ENCODE measurements around the gene MSH6. TPM values are rescaled to one million over a fixed set of nuclear protein-coding genes. Genes with fewer than 3 reads are reported as not detected.

The MSH6 gene
- total and polyA plus RNA-seq, 2 experiments from 2014 or later = 109 to 311 TPM

DNA sequence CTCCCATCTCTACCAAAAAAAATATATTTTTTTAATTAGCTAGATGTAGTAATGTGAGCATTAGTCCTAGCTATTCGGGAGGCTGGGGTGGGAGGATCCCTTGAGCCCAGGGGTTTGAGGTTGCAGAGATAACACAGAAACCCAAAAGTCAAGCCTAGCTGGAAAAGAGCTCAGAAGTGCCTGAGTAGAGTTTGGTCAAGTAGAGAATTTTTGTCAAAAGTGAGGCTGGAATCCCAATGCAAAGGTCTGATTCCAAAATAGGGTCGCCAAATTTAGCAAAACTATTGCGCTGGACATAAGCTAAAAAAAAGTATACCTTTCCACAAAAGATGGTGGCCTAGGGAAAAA is 15.5 kb upstream of the MSH6 start:
- H3K4me3 ChIP-seq = no peak overlapping the region

GRCh38 chr2:47767880-47768609 is 14.9 kb upstream of the MSH6 start:
- Mint-ChIP-seq H3K4me3 (no peak overlapping the region), H3K4me1 (peaks cover 11% of the 10 kb centered on the region), H3K27me3 (ENCODE audit: insufficient read depth, low read depth, poor library complexity) (peaks cover 8% of the 10 kb centered on the region), H3K27ac (no peak overlapping the region; the same call in 1 of the 2 replicates), H3K9me3 (peaks cover 6% of the 10 kb centered on the region; the same call in 1 of the 3 replicates), H3K36me3 (ENCODE audit: low read depth) (peaks cover 4% of the 10 kb centered on the region; the same call in 1 of the 3 replicates)
- Histone ChIP-seq H3K27me3 (ENCODE audit: insufficient read depth) (no peaks in the 10 kb centered on the region), H2AFZ (peak overlapping the region; percentile 95), H3K27ac (ENCODE audit: low read depth) (no peak overlapping the region), H4K20me1 (replicated peaks; ENCODE audit: insufficient read depth) (no peaks in the 10 kb centered on the region), H3K4me2 (no peak overlapping the region), H3K36me3 (ENCODE audit: insufficient read depth) (no peaks in the 10 kb centered on the region), H3K4me1 (ENCODE audit: insufficient read depth) (peaks cover 4% of the 10 kb centered on the region; the same call in 1 of the 2 replicates), H3K9me2 (ENCODE audit: insufficient read depth) (no peaks in the 10 kb centered on the region), H3K4me3 (no peak overlapping the region), H3F3A (replicated peaks; ENCODE audit: low read depth) (no peaks in the 10 kb centered on the region), H3K79me2 (replicated peaks; ENCODE audit: insufficient read depth) (no peaks in the 10 kb centered on the region)
- TF ChIP-seq CREB1 (CRISPR knock-in tag; IDR thresholded peaks at IDR 0.05; ENCODE audit: low read depth) = no peak
- TF ChIP-seq, protein P1, sequence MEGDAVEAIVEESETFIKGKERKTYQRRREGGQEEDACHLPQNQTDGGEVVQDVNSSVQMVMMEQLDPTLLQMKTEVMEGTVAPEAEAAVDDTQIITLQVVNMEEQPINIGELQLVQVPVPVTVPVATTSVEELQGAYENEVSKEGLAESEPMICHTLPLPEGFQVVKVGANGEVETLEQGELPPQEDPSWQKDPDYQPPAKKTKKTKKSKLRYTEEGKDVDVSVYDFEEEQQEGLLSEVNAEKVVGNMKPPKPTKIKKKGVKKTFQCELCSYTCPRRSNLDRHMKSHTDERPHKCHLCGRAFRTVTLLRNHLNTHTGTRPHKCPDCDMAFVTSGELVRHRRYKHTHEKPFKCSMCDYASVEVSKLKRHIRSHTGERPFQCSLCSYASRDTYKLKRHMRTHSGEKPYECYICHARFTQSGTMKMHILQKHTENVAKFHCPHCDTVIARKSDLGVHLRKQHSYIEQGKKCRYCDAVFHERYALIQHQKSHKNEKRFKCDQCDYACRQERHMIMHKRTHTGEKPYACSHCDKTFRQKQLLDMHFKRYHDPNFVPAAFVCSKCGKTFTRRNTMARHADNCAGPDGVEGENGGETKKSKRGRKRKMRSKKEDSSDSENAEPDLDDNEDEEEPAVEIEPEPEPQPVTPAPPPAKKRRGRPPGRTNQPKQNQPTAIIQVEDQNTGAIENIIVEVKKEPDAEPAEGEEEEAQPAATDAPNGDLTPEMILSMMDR (conservative IDR thresholded peaks at IDR 0.05; ENCODE audit: low read depth in 2 of 2) = peak; percentile 89 to 98
- TF ChIP-seq ZNF114 (CRISPR knock-in tag; IDR thresholded peaks at IDR 0.05) = no peak
- DNase-seq (ENCODE audit: low spot score) (peak; percentile 82), ATAC-seq (peak; percentile 96)

More for the DNA sequence above, 15.5 kb upstream of the MSH6 start:
- H3K9me2 ChIP-seq (ENCODE audit: insufficient read depth) = no peaks in the 10 kb centered on the region
- ATAC-seq = no peak
- no peak overlapping the region for H3K27ac Mint-ChIP-seq
- no peak overlapping the region for H3K4me3 Mint-ChIP-seq
- H3K36me3 ChIP-seq (ENCODE audit: insufficient read depth) = no peaks in the 10 kb centered on the region
- H3K27ac ChIP-seq (ENCODE audit: low read depth) = no peak overlapping the region
- no peaks in the 10 kb centered on the region for H3F3A ChIP-seq (replicated peaks; ENCODE audit: low read depth)
- H3K79me2 ChIP-seq (replicated peaks; ENCODE audit: insufficient read depth) = no peaks in the 10 kb centered on the region
- H3K27me3 Mint-ChIP-seq (ENCODE audit: insufficient read depth, low read depth, poor library complexity) = peaks cover 8% of the 10 kb centered on the region
- H3K36me3 Mint-ChIP-seq (ENCODE audit: low read depth) = peaks cover 4% of the 10 kb centered on the region; the same call in 1 of the 3 replicates
- H3K4me2 ChIP-seq = no peak overlapping the region
- H3K4me1 Mint-ChIP-seq = peaks cover 8% of the 10 kb centered on the region
- no peak for TF ChIP-seq ZNF331 (CRISPR knock-in tag; IDR thresholded peaks at IDR 0.05; ENCODE audit: low read depth)
- no peaks in the 10 kb centered on the region for H3K27me3 ChIP-seq (ENCODE audit: insufficient read depth)
- no peak for DNase-seq (ENCODE audit: low spot score)
- peaks cover 4% of the 10 kb centered on the region; the same call in 1 of the 2 replicates for H3K4me1 ChIP-seq (ENCODE audit: insufficient read depth)
- H3K9me3 Mint-ChIP-seq = peaks cover 6% of the 10 kb centered on the region; the same call in 1 of the 3 replicates
- H2AFZ ChIP-seq = no peak overlapping the region
- no peaks in the 10 kb centered on the region for H4K20me1 ChIP-seq (replicated peaks; ENCODE audit: insufficient read depth)

DNA sequence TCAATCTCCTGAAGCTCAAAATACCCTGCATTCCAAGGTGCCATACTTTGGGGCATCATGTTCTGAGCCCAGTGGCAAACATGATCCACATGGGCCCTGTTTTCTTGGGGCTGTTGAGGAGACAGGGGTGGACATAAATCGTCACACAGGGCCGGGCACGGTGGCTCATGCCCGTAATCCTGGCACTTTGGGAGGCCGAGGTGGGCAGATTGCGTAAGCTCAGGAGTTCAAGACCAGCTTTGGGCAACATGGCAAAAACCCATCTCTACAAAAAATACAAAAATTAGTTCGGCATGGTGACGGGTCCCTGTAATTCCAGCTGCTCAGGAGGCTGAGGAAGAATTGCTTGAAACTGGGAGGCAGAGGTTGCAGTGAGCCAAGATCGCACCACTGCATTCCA is 13.6 kb upstream of the MSH6 start:
- TF ChIP-seq REST (IDR thresholded peaks at IDR 0.05; ENCODE audit: unreplicated experiment) = no peak
- no peak for TF ChIP-seq ZNF114 (CRISPR knock-in tag; IDR thresholded peaks at IDR 0.05)
- no peak for TF ChIP-seq EZH2 (IDR thresholded peaks at IDR 0.05; ENCODE audit: low read depth, unreplicated experiment)
- TF ChIP-seq NANOG (IDR thresholded peaks at IDR 0.05; ENCODE audit: borderline replicate concordance) = no peak
- no peak for TF ChIP-seq CREB1 (CRISPR knock-in tag; IDR thresholded peaks at IDR 0.05; ENCODE audit: low read depth)
- no peak for TF ChIP-seq EZH2phosphoT487 (IDR thresholded peaks at IDR 0.05; ENCODE audit: unreplicated experiment)
- TF ChIP-seq, protein P1 (conservative IDR thresholded peaks at IDR 0.05; ENCODE audit: low read depth in 2 of 2) = no peak
- no peak for TF ChIP-seq STAT1 (IDR thresholded peaks at IDR 0.05; ENCODE audit: unreplicated experiment)
- Histone ChIP-seq H3K9me2 (ENCODE audit: insufficient read depth) (no peaks in the 10 kb centered on the region), H3F3A (replicated peaks; ENCODE audit: low read depth) (no peaks in the 10 kb centered on the region), H3K27me3 (ENCODE audit: insufficient read depth) (no peaks in the 10 kb centered on the region), H2AFZ (no peak overlapping the region), H3K4me3 (no peak overlapping the region), H3K36me3 (ENCODE audit: insufficient read depth) (no peaks in the 10 kb centered on the region), H3K4me2 (no peak overlapping the region), H3K4me1 (ENCODE audit: insufficient read depth) (peaks cover 5% of the 10 kb centered on the region), H4K20me1 (replicated peaks; ENCODE audit: insufficient read depth) (no peaks in the 10 kb centered on the region), H3K79me2 (replicated peaks; ENCODE audit: insufficient read depth) (no peaks in the 10 kb centered on the region), H3K27ac (ENCODE audit: low read depth) (no peak overlapping the region)
- Mint-ChIP-seq H3K4me3 (no peak overlapping the region), H3K4me1 (peaks cover 14% of the 10 kb centered on the region), H3K27ac (no peak overlapping the region), H3K27me3 (ENCODE audit: insufficient read depth, low read depth, poor library complexity) (peaks cover 5% of the 10 kb centered on the region), H3K9me3 (peaks cover 6% of the 10 kb centered on the region; the same call in 1 of the 3 replicates), H3K36me3 (ENCODE audit: low read depth) (peaks cover 4% of the 10 kb centered on the region; the same call in 1 of the 3 replicates)
- no peak for DNase-seq (ENCODE audit: low spot score)
- no peak for ATAC-seq

Data from GM23338 (cell line).